GM23338 (cell line): Measurements from ENCODE around the gene TENM3. TPM values are rescaled to one million over a fixed set of nuclear protein-coding genes. Genes with fewer than 3 reads are reported as not detected.

ENCODE experiments used
- ATAC-seq: fragments of 200-7000 bp; cut with Tn5 transposase; 3 replicates; pipeline ENCODE4 v1.9.1; 2020
- DNase-seq: peaks from one replicate; pipeline ENCODE4 v3.0.0-alpha.2; 2015; ENCODE audit warnings: low spot score
- H2AFZ ChIP-seq: fragments of 200-600 bp; sonication (generic); 2 replicates; pipeline ENCODE4 v1.8.0; 2016; ENCODE audit warnings: antibody characterized with exemption, mild to moderate bottlenecking, moderate library complexity
- H3F3A ChIP-seq: fragments of 200-600 bp; sonication (generic); replicated peaks from 2 replicates; pipeline ENCODE4 v1.8.0; 2017; ENCODE audit warnings: antibody characterized with exemption, mixed run types, low read depth
- H3K27ac ChIP-seq: fragments of 200-600 bp; sonication (generic); 2 replicates; pipeline ENCODE4 v1.6.1; 2016; ENCODE audit warnings: low read depth
- H3K27me3 ChIP-seq: fragments of 200-600 bp; sonication (generic); 2 replicates; pipeline ENCODE4 v1.8.0; 2016; ENCODE audit warnings: mild to moderate bottlenecking, mixed run types, moderate library complexity; ENCODE audit not compliant: insufficient read depth
- H3K36me3 ChIP-seq: fragments of 200-600 bp; sonication (generic); 2 replicates; pipeline ENCODE4 v1.8.0; 2016; ENCODE audit warnings: mild to moderate bottlenecking; ENCODE audit not compliant: insufficient read depth
- H3K4me1 ChIP-seq: fragments of 200-600 bp; sonication (generic); 2 replicates; pipeline ENCODE4 v1.8.0; 2016; ENCODE audit warnings: mild to moderate bottlenecking, moderate library complexity; ENCODE audit not compliant: insufficient read depth
- H3K4me2 ChIP-seq: fragments of 200-600 bp; sonication (generic); 2 replicates; pipeline ENCODE4 v1.7.1; 2017; ENCODE audit warnings: mixed run types
- H3K4me3 ChIP-seq: fragments of 200-600 bp; sonication (generic); 2 replicates; pipeline ENCODE4 v1.6.1; 2016; ENCODE audit warnings: mixed run types
- H3K79me2 ChIP-seq: fragments of 200-600 bp; sonication (generic); replicated peaks from 2 replicates; pipeline ENCODE4 v1.8.0; 2017; ENCODE audit warnings: mild to moderate bottlenecking; ENCODE audit not compliant: insufficient read depth
- H3K9me2 ChIP-seq: fragments of 200-600 bp; sonication (generic); 2 replicates; pipeline ENCODE4 v1.8.0; 2017; ENCODE audit not compliant: insufficient read depth
- H4K20me1 ChIP-seq: fragments of 200-600 bp; sonication (generic); replicated peaks from 2 replicates; pipeline ENCODE4 v1.8.0; 2017; ENCODE audit warnings: mild to moderate bottlenecking; ENCODE audit not compliant: insufficient read depth
- H3K27ac Mint-ChIP-seq: 2 replicates; pipeline ENCODE4 v1.8.0; 2020; ENCODE audit warnings: inconsistent platforms, mild to moderate bottlenecking, moderate library complexity, mixed read lengths
- H3K27me3 Mint-ChIP-seq: 3 replicates; pipeline ENCODE4 v1.8.0; 2022; ENCODE audit warnings: low read depth, mild to moderate bottlenecking, moderate library complexity, mixed read lengths, inconsistent platforms; ENCODE audit not compliant: insufficient read depth, poor library complexity
- H3K36me3 Mint-ChIP-seq: 3 replicates; pipeline ENCODE4 v1.8.0; 2021; ENCODE audit warnings: low read depth, mild to moderate bottlenecking, inconsistent platforms, moderate library complexity, mixed read lengths
- H3K4me1 Mint-ChIP-seq: 3 replicates; pipeline ENCODE4 v1.8.0; 2020; ENCODE audit warnings: mild to moderate bottlenecking, inconsistent platforms, mixed read lengths
- H3K4me3 Mint-ChIP-seq: 3 replicates; pipeline ENCODE4 v1.8.0; 2021; ENCODE audit warnings: moderate library complexity, mild to moderate bottlenecking, inconsistent platforms, mixed read lengths
- H3K9me3 Mint-ChIP-seq: 3 replicates; pipeline ENCODE4 v1.8.0; 2020; ENCODE audit warnings: moderate library complexity, mild to moderate bottlenecking, inconsistent platforms, mixed read lengths
- CREB1 ChIP-seq: fragments of 250-450 bp; sonication (Bioruptor Pico); IDR thresholded peaks from 2 replicates; pipeline ENCODE4 v1.5.0; 2020; ENCODE audit warnings: low read depth, mild to moderate bottlenecking, moderate library complexity
- EZH2 ChIP-seq: fragments of 200-600 bp; sonication (generic); IDR thresholded peaks from one replicate; pipeline ENCODE4 v1.8.0; 2017; ENCODE audit warnings: antibody characterized with exemption, mild to moderate bottlenecking, low read depth; ENCODE audit not compliant: unreplicated experiment
- EZH2phosphoT487 ChIP-seq: fragments of 200-600 bp; sonication (generic); IDR thresholded peaks from one replicate; pipeline ENCODE4 v1.8.1; 2018; ENCODE audit warnings: antibody characterized with exemption; ENCODE audit not compliant: unreplicated experiment
- JUNB ChIP-seq: IDR thresholded peaks from one replicate; pipeline ENCODE4 v1.6.1; 2016; ENCODE audit warnings: antibody characterized with exemption; ENCODE audit not compliant: unreplicated experiment
- POLR2AphosphoS5 ChIP-seq: IDR thresholded peaks from 2 replicates; pipeline ENCODE4 v1.6.1; 2016; ENCODE audit warnings: antibody characterized with exemption, low read depth
- STAT1 ChIP-seq: IDR thresholded peaks from one replicate; pipeline ENCODE4 v1.6.1; 2016; ENCODE audit warnings: antibody characterized with exemption; ENCODE audit not compliant: unreplicated experiment
- ZNF114 ChIP-seq: fragments of 250-450 bp; sonication (Bioruptor Pico); IDR thresholded peaks from 2 replicates; pipeline ENCODE4 v1.5.0; 2020; ENCODE audit warnings: mild to moderate bottlenecking, moderate library complexity
- ZNF331 ChIP-seq: fragments of 250-450 bp; sonication (Bioruptor Pico); IDR thresholded peaks from 2 replicates; pipeline ENCODE4 v1.5.0; 2020; ENCODE audit warnings: low read depth, mild to moderate bottlenecking, moderate library complexity
- polyA plus RNA-seq: library from polyadenylated mRNA; unstranded; fragments of >200 nt; fragmentation: Nextera tagmentation; extraction: Ambion mirVana; gene quantifications from 2 replicates; pipeline ENCODE4 v1.2.1, GENCODE V29; 2016
- total RNA-seq: library from RNA; depleted of rRNA; stranded (reverse); fragments of >200 nt; shearing (Covaris generic); gene quantifications from 2 replicates; pipeline ENCODE4 v1.2.3, GENCODE V29; 2014
- TF ChIP-seq, protein P1 (sequence below), 2 experiments: fragments of 200-600 bp in 1 of 2; sonication (generic) in 1 of 2; conservative IDR thresholded peaks; 2 replicates each; pipeline versions ENCODE4 v1.5.1 to v1.6.1; 2016 to 2017; ENCODE audit warnings: antibody characterized with exemption in 2 of 2, low read depth in 2 of 2, mild to moderate bottlenecking in 2 of 2, moderate library complexity in 1 of 2
- TF ChIP-seq, protein P2 (sequence below): fragments of 250-450 bp; sonication (Bioruptor Pico); IDR thresholded peaks from 2 replicates; pipeline ENCODE4 v1.5.0; 2020; ENCODE audit warnings: mild to moderate bottlenecking, moderate library complexity

Gene TENM3
- total and polyA plus RNA-seq, 2 experiments from 2014 or later: 22.2 to 128 TPM

DNA sequence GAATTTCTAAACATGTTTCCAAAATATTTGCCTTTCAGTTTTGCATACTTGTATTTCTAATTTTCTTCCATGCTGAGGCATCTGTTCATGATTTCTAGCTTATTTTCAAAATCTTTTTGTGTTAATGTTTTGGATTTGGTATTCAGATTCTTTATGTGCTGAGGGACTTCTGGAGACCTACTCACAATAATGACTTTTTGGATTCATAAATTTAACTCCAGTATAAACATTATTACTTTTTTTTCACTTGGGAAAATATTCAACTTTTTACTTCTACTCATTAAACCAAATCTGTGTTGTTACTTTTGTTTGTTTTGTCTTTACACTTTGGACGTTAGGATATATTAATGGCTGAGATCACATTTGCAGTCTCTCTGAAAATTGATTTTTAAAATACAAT lies 183.7 kb downstream of the TENM3 start:
- Mint-ChIP-seq H3K4me1 (peaks cover 6% of the 10 kb centered on the region; the same call in 2 of the 3 replicates), H3K4me3 (no peak overlapping the region), H3K27ac (no peak overlapping the region), H3K9me3 (no peaks in the 10 kb centered on the region), H3K27me3 (peaks cover 3% of the 10 kb centered on the region), H3K36me3 (no peaks in the 10 kb centered on the region)
- Histone ChIP-seq H3K27ac (no peak overlapping the region), H3K4me3 (no peak overlapping the region), H3K27me3 (no peaks in the 10 kb centered on the region), H3F3A (no peaks in the 10 kb centered on the region), H3K9me2 (no peaks in the 10 kb centered on the region), H2AFZ (no peak overlapping the region), H3K4me1 (no peaks in the 10 kb centered on the region; the same call in 1 of the 2 replicates), H3K79me2 (no peaks in the 10 kb centered on the region), H3K36me3 (no peaks in the 10 kb centered on the region), H4K20me1 (no peaks in the 10 kb centered on the region), H3K4me2 (no peak overlapping the region)
- DNase-seq (no peak), ATAC-seq (no peak)
- TF ChIP-seq, protein P1, sequence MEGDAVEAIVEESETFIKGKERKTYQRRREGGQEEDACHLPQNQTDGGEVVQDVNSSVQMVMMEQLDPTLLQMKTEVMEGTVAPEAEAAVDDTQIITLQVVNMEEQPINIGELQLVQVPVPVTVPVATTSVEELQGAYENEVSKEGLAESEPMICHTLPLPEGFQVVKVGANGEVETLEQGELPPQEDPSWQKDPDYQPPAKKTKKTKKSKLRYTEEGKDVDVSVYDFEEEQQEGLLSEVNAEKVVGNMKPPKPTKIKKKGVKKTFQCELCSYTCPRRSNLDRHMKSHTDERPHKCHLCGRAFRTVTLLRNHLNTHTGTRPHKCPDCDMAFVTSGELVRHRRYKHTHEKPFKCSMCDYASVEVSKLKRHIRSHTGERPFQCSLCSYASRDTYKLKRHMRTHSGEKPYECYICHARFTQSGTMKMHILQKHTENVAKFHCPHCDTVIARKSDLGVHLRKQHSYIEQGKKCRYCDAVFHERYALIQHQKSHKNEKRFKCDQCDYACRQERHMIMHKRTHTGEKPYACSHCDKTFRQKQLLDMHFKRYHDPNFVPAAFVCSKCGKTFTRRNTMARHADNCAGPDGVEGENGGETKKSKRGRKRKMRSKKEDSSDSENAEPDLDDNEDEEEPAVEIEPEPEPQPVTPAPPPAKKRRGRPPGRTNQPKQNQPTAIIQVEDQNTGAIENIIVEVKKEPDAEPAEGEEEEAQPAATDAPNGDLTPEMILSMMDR (conservative IDR thresholded peaks at IDR 0.05; ENCODE audit: low read depth in 2 of 2): no peak
- TF ChIP-seq JUNB: no peak

DNA sequence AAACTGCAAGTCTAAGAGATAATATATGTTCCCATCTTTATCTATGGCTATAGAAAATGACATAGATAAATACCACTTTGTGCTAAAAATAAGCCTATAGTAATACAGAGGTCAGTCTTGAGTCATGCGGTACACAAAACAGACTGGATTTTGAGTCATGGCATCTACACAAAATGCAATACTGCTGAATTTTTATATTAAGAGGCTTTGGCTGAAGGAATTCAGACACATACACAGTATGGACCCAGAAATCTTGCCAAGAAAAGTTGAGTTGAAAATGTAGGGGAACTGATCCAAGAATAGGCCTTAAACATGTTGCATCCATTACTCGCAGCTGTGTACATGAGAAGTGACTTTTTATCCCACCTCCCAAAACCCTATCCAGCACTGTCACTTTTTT lies 184.4 kb downstream of the TENM3 start:
- H3K27ac ChIP-seq: no peak overlapping the region
- no peaks in the 10 kb centered on the region for H3F3A ChIP-seq
- Mint-ChIP-seq H3K27me3 (peaks cover 3% of the 10 kb centered on the region), H3K9me3 (no peaks in the 10 kb centered on the region), H3K4me1 (no peaks in the 10 kb centered on the region; the same call in 2 of the 3 replicates), H3K27ac (no peak overlapping the region), H3K36me3 (no peaks in the 10 kb centered on the region), H3K4me3 (no peak overlapping the region)
- no peaks in the 10 kb centered on the region for H4K20me1 ChIP-seq
- DNase-seq (no peak), ATAC-seq (no peak)
- H3K36me3 ChIP-seq: no peaks in the 10 kb centered on the region
- H3K9me2 ChIP-seq: no peaks in the 10 kb centered on the region
- H3K4me3 ChIP-seq: no peak overlapping the region
- no peaks in the 10 kb centered on the region for H3K79me2 ChIP-seq
- H3K4me2 ChIP-seq: no peak overlapping the region
- H3K4me1 ChIP-seq: no peaks in the 10 kb centered on the region
- no peaks in the 10 kb centered on the region for H3K27me3 ChIP-seq
- H2AFZ ChIP-seq: no peak overlapping the region
- TF ChIP-seq CREB1 (CRISPR knock-in tag) (no peak), ZNF331 (CRISPR knock-in tag) (no peak), STAT1 (no peak), EZH2phosphoT487 (no peak), POLR2AphosphoS5 (no peak), ZNF114 (CRISPR knock-in tag) (no peak), JUNB (no peak), EZH2 (no peak)
- TF ChIP-seq, protein P1 (conservative IDR thresholded peaks at IDR 0.05; ENCODE audit: low read depth in 2 of 2): no peak
- TF ChIP-seq, protein P2, sequence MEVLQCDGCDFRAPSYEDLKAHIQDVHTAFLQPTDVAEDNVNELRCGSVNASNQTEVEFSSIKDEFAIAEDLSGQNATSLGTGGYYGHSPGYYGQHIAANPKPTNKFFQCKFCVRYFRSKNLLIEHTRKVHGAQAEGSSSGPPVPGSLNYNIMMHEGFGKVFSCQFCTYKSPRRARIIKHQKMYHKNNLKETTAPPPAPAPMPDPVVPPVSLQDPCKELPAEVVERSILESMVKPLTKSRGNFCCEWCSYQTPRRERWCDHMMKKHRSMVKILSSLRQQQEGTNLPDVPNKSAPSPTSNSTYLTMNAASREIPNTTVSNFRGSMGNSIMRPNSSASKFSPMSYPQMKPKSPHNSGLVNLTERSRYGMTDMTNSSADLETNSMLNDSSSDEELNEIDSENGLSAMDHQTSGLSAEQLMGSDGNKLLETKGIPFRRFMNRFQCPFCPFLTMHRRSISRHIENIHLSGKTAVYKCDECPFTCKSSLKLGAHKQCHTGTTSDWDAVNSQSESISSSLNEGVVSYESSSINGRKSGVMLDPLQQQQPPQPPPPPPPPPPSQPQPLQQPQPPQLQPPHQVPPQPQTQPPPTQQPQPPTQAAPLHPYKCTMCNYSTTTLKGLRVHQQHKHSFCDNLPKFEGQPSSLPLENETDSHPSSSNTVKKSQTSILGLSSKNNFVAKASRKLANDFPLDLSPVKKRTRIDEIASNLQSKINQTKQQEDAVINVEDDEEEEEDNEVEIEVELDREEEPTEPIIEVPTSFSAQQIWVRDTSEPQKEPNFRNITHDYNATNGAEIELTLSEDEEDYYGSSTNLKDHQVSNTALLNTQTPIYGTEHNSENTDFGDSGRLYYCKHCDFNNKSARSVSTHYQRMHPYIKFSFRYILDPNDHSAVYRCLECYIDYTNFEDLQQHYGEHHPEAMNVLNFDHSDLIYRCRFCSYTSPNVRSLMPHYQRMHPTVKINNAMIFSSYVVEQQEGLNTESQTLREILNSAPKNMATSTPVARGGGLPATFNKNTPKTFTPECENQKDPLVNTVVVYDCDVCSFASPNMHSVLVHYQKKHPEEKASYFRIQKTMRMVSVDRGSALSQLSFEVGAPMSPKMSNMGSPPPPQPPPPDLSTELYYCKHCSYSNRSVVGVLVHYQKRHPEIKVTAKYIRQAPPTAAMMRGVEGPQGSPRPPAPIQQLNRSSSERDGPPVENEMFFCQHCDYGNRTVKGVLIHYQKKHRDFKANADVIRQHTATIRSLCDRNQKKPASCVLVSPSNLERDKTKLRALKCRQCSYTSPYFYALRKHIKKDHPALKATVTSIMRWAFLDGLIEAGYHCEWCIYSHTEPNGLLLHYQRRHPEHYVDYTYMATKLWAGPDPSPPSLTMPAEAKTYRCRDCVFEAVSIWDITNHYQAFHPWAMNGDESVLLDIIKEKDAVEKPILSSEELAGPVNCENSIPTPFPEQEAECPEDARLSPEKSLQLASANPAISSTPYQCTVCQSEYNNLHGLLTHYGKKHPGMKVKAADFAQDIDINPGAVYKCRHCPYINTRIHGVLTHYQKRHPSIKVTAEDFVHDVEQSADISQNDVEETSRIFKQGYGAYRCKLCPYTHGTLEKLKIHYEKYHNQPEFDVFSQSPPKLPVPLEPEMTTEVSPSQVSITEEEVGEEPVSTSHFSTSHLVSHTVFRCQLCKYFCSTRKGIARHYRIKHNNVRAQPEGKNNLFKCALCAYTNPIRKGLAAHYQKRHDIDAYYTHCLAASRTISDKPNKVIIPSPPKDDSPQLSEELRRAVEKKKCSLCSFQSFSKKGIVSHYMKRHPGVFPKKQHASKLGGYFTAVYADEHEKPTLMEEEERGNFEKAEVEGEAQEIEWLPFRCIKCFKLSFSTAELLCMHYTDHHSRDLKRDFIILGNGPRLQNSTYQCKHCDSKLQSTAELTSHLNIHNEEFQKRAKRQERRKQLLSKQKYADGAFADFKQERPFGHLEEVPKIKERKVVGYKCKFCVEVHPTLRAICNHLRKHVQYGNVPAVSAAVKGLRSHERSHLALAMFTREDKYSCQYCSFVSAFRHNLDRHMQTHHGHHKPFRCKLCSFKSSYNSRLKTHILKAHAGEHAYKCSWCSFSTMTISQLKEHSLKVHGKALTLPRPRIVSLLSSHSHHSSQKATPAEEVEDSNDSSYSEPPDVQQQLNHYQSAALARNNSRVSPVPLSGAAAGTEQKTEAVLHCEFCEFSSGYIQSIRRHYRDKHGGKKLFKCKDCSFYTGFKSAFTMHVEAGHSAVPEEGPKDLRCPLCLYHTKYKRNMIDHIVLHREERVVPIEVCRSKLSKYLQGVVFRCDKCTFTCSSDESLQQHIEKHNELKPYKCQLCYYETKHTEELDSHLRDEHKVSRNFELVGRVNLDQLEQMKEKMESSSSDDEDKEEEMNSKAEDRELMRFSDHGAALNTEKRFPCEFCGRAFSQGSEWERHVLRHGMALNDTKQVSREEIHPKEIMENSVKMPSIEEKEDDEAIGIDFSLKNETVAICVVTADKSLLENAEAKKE: no peak
